ENCODE measurements around the gene DOK5.

DNA sequence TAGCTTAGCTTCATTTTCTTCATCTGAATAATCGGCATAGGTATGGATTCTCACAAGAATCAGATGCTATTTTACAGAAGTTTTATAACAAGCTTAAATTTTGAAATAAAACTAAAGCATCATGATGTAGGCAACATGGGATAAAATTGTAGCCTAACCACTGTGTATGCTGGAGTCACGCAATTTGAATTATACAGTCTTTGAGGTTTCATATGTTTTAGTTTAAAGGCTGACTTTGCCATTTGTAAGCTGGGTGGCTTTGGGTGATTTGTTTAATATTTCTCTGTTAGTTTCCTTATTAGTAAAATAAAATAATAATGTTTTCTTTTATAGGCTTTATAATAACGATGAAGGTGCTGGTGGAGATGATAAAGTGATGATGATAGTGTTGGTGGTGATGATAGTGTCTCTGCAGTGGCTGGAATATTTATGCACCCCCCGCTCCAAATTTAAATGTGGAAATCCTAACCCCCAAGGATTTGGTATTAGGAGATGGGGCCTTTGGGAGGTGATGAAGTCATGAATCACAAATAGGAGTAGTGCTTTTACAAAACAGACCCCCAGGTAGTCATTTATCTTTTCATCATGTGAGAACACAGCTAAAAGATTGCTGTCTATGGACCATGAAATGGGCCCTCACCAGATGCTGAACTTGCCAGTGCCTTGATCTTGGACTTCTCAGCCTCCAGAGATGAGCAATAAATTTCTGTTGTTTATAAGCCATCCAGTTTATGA, 42.0 kb downstream of the DOK5 start:
- TF ChIP-seq, protein P1, sequence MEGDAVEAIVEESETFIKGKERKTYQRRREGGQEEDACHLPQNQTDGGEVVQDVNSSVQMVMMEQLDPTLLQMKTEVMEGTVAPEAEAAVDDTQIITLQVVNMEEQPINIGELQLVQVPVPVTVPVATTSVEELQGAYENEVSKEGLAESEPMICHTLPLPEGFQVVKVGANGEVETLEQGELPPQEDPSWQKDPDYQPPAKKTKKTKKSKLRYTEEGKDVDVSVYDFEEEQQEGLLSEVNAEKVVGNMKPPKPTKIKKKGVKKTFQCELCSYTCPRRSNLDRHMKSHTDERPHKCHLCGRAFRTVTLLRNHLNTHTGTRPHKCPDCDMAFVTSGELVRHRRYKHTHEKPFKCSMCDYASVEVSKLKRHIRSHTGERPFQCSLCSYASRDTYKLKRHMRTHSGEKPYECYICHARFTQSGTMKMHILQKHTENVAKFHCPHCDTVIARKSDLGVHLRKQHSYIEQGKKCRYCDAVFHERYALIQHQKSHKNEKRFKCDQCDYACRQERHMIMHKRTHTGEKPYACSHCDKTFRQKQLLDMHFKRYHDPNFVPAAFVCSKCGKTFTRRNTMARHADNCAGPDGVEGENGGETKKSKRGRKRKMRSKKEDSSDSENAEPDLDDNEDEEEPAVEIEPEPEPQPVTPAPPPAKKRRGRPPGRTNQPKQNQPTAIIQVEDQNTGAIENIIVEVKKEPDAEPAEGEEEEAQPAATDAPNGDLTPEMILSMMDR (IDR thresholded peaks at IDR 0.05) = no peak
- TF ChIP-seq ZFX (IDR thresholded peaks at IDR 0.05; ENCODE audit: borderline replicate concordance) = no peak

All from 22Rv1 (cell line).